K562 (cell line): ENCODE results near the gene OSM.

Experiments used
- MYC ChIP-seq, 2 experiments: fragments of 250-450 bp in 1 of 2; sonication (Bioruptor Pico) in 1 of 2; IDR thresholded peaks; 2 replicates each; pipeline versions ENCODE4 v1.5.1 to v1.6.1; 2012 to 2021; ENCODE audit warnings: low read depth in 2 of 2, borderline replicate concordance in 1 of 2, improper control_type of control experiment in 1 of 2, low read length in 1 of 2, mild to moderate bottlenecking in 1 of 2, moderate library complexity in 1 of 2
- NR4A1 ChIP-seq, 2 experiments: fragments of 250-450 bp in 1 of 2; fragments of 450-650 bp in 1 of 2; sonication (Bioruptor Pico) in 1 of 2; IDR thresholded peaks; 2 replicates each; pipeline versions ENCODE4 v1.4.0 to v1.6.1; 2016 to 2020; ENCODE audit warnings: mild to moderate bottlenecking in 2 of 2, missing compliant biosample characterization in 1 of 2, missing genetic modification characterization in 1 of 2, moderate library complexity in 1 of 2
- REST ChIP-seq, 2 experiments: fragments of 450-650 bp; formaldehyde crosslinking in 1 of 2; IDR thresholded peaks; 2 replicates each; pipeline versions ENCODE4 v1.4.0 to v1.6.1; 2014 to 2020; ENCODE audit warnings: mild to moderate bottlenecking in 2 of 2, borderline replicate concordance in 1 of 2, low read depth in 1 of 2
- ZNF282 ChIP-seq: sonication (generic); formaldehyde crosslinking; IDR thresholded peaks from 2 replicates; pipeline ENCODE4 v1.8.1; 2023; ENCODE audit warnings: missing genetic modification reagents

GRCh38 chr22:30227438-30228228, 39.0 kb downstream of the OSM start:
- TF ChIP-seq MYC (IDR thresholded peaks at IDR 0.05; ENCODE audit: low read depth, low read length): no peak
- TF ChIP-seq MYC (CRISPR knock-in tag; IDR thresholded peaks at IDR 0.05; ENCODE audit: borderline replicate concordance, low read depth): no peak
- TF ChIP-seq ZNF282: no peak
- TF ChIP-seq NR4A1 (CRISPR knock-in tag; IDR thresholded peaks at IDR 0.05): no peak
- TF ChIP-seq NR4A1 (tag; IDR thresholded peaks at IDR 0.05): no peak
- TF ChIP-seq REST (IDR thresholded peaks at IDR 0.05; ENCODE audit: borderline replicate concordance): no peak
- TF ChIP-seq REST (CRISPR knock-in tag; IDR thresholded peaks at IDR 0.05; ENCODE audit: low read depth): no peak
